Right forelimb (tissue), 1 donor: Measurements from ENCODE around the gene DBR1.

ENCODE experiments used
- DNase-seq: peaks from one replicate; pipeline ENCODE4 v3.0.0-alpha.2; 2018

DBR1 gene

DNA sequence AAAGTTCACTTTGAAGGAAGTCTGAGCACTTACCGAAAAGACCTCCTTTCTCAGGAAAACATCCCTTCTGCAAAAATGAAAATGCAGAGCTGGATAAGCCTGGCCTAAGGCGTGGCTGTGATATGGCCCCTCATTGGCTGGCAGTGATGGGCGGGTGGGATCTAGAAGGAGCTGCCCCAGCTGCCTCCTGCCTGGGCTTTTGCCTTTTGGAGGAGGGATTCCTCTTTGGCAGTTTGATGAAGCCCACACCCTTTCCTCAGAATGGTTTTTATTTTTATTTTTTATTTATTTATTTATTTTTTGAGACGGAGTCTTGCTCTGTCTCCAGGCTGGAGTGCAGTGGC is 55.3 kb downstream of the DBR1 start:
- no peak for DNase-seq

DNA sequence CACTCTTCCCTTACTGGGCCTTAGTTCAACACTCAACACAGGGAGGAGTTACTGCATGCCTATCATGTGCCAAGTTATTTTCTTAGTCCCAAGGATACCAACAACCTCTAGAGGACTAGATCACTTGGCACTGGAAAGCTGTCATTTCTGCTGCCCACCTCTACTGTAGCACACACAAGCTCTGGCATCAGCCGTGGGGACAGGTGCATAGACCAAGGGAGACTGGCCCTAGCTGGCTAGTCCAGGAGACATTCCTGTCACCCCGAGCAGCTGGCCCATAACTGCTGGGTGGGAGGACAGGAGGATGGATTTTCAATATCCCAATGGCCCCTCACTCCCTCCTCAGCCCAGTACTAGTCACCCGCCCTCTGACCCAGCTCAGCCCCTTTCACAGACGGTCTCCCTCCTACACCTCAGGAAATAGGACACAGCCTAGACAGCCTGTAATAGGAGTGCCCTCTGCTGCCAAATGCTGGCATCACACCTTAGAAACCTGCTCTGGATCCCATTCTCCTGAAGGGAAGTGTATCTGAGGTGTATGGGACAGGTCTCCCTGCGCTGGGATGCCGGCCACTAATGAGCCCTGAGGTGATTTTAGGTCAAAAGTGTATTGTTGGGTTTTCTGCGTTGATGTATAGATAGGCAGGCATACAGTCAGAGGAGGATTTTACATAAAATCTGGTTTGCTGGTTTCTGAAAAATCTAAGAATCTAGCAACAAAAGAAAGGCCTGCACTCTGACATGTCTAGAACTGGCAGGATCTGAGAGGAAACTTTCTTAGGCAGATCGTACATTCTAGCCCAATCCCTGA is 55.9 kb downstream of the DBR1 start:
- peak; percentile 79 for DNase-seq

DNA sequence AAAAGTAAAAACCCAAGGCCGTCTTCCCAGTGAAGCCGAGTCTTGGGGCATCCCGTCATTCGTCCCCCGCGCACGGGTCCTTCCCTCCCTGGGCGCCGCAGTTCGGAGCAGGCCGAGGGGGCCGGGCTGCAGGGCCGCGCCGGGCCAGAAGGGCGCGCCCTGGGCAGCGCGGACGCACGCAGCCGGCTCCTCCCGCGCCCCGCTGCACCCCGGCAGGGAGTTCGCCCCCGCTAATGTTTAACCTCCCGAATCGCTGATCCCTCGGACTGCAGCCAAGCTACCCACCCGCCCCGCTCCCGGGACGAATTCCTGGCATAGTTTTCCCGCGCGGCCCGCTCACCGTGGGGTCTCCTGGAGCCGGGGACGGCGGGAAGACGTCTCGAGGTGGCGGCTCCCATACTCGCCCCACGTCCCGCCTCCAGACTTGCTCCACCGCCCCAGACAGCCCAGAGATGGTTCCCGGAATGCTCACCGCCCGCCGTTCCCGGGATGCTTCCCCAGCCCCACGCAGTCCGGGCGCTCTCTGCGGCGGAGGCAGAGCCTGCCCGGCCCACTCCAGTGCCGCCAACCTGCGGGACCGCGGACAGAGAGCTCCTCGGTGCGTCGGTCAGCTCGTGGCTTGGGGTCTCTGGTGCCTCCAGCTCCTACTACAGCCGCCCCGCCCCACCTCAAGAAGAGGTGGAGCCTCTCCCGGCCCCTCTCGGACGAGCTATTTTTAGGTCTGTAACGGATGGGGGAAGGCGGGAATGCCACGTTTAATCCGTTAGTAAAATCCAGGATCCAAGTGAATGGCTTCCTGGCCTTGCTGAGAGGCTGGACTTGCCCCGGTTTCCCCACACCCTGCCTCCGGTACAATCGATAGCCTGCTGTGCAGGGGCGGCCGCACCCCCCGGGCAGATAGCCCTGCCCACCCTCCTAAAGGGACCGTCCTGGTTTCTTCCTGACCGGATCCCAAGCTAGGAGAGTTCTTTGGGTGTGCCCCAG is 59.4 kb downstream of the DBR1 start, which contains the start of gene DZIP1L:
Gene DZIP1L, minus strand, starts transcription at position 621 of the 984 bp plus-strand sequence. CDS start 11,637 bp downstream, outside the sequence.
- peak; percentile 90 for DNase-seq

DNA sequence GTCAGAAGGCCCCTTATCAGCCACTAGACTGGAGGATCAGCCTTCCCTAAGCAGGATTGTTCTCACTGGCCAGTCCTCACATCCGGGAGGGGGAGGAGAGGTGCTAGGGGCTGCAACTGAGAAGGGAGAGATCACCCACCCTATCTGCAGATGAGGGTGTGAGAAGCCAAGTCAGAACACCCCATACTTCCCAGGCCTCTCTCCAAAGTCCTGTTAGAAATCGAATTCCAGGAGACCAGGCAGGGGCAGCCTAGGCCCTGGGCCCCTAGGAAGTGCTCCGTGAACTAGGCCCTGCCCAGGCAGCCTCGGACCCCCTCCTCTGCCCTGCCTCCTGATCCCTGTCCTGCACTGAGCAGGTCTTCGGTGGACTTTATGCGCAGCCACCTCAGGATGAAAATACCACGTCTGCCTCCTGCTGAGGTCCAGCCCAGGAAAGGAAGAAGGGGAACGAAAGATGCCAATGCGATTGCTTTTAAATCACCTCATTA is 60.2 kb downstream of the DBR1 start:
- DNase-seq: peak; percentile 60

DNA sequence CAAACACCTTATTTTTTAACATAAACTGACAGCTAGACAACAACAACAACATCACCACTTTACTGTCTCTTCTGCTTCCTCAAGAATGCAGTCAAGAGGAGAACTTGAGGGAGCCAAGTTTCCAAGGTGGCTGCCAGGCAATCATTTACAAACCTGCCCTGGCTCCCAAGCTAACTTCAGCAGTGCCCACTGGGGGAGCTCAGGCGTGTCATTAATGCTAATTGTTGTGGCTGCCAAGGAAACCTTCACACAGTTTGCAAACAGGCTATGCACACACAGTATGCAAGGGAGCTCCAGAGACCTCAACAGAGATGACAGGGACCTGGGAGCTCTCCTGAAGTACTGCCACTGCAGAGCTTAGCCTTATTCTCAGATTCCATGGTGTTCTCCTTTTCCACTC is 61.4 kb downstream of the DBR1 start:
- DNase-seq: no peak

DNA sequence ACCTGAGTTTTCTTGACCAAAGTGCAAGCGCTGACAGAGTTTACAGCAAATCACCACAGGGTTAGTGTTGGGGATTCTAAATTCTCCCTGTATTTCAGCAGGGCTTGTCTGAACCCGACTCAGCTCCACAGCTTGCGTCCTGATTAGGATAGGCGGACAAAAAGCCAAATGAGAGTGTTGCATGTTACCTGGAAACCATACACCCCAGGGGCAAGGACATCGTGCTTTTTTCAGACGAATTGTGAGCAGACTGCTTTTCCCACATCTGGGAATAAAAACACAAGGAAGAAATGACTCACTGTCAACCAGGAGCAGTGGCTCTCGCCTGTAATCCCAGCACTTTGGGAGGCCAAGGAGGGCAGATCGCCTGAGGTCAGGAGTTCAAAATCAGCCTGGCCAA is 62.4 kb downstream of the DBR1 start:
- no peak for DNase-seq
